ENCODE results near the gene SMTN.
A peak's percentile ranks its signal among the peaks of the same experiment; 100 is the strongest.
"Not testable (repeated sequence)": the region's sequence is repeated elsewhere in the genome, so short reads cannot be mapped to it uniquely, and the experiment has no call there.

SMTN gene

GRCh38 chr22:31073545-31074145, 7.5 kb upstream of the SMTN start:
- H3K36me3 ChIP-seq (ENCODE audit: control insufficient read depth in 4 of 4, insufficient read depth in 4 of 4, low read length in 3 of 4); H3K4me1 ChIP-seq (ENCODE audit: control extremely low read depth in 1 of 4, control insufficient read depth in 4 of 4, insufficient read depth in 4 of 4, low read length in 3 of 4); H3K27me3 ChIP-seq (replicated peaks in 2 of 5; ENCODE audit: control insufficient read depth in 4 of 5, insufficient read depth in 5 of 5, low read length in 4 of 5); H3K27ac ChIP-seq (ENCODE audit: insufficient read depth in 1 of 2, low read depth in 1 of 2, low read length in 2 of 2, poor library complexity in 1 of 2, severe bottlenecking in 2 of 2); H3K9me3 ChIP-seq (ENCODE audit: control extremely low read depth in 1 of 5, control insufficient read depth in 4 of 5, insufficient read depth in 2 of 5, low read depth in 1 of 5, low read length in 4 of 5); POLR2A ChIA-PET; H3K4me3 ChIP-seq (ENCODE audit: control insufficient read depth in 1 of 7, extremely low read depth in 1 of 7, insufficient read depth in 4 of 7, low read depth in 2 of 7, low read length in 6 of 7); DNase-seq: not testable (repeated sequence)
- WGBS (ENCODE audit: insufficient coverage), result 94% methylated on average over 3 of the region's 5 CpGs
- CTCF ChIA-PET, result interaction anchor here (1.0 kb wide), 1 partner anchor 8 kb away, joined by 3 read pairs; the partner anchor contains the start of gene SMTN

DNA sequence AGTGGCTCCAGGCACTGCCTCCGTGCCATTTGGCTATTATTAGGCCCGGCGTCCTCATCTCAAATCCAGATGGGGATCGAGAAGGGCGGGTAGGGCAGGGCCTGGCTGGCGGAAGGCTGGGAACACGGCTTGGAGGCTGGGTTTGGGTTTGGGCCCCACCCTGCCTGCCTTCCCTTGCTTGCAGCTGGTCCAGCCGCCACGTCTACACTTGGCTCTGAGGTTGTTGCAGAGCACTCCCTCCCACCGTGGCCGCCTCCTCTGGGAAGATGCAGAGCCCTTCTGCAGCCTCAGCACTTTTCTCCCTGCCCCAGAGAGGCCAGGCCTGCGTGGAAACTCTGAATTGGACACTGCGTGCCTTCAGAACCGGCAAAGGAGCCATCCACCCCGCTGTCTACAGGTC, 5.2 kb upstream of the SMTN start:
- no peaks in the 10 kb centered on the region for H3K27me3 ChIP-seq (replicated peaks in 2 of 5; ENCODE audit: control insufficient read depth in 4 of 5, insufficient read depth in 5 of 5, low read length in 4 of 5)
- CTCF ChIA-PET, result no interaction called here
- POLR2A ChIA-PET, result interaction anchor here (0.5 kb wide), 1 partner anchor 45 kb away, joined by 4 read pairs; no protein-coding TSS in a partner anchor
- DNase-seq, result no peak
- H3K27ac ChIP-seq (ENCODE audit: insufficient read depth in 1 of 2, low read depth in 1 of 2, low read length in 2 of 2, poor library complexity in 1 of 2, severe bottlenecking in 2 of 2), result no peak overlapping the region
- H3K36me3 ChIP-seq (ENCODE audit: control insufficient read depth in 4 of 4, insufficient read depth in 4 of 4, low read length in 3 of 4), result no peaks in the 10 kb centered on the region
- no peaks in the 10 kb centered on the region for H3K9me3 ChIP-seq (ENCODE audit: control extremely low read depth in 1 of 5, control insufficient read depth in 4 of 5, insufficient read depth in 2 of 5, low read depth in 1 of 5, low read length in 4 of 5)
- peaks cover 2 to 4% (median 4%) of the 10 kb centered on the region in 4 experiments for H3K4me1 ChIP-seq (ENCODE audit: control extremely low read depth in 1 of 4, control insufficient read depth in 4 of 4, insufficient read depth in 4 of 4, low read length in 3 of 4)
- H3K4me3 ChIP-seq (ENCODE audit: control insufficient read depth in 1 of 7, extremely low read depth in 1 of 7, insufficient read depth in 4 of 7, low read depth in 2 of 7, low read length in 6 of 7), result no peak overlapping the region
- WGBS (ENCODE audit: insufficient coverage), result 93% methylated on average over 15 of the region's 15 CpGs

DNA sequence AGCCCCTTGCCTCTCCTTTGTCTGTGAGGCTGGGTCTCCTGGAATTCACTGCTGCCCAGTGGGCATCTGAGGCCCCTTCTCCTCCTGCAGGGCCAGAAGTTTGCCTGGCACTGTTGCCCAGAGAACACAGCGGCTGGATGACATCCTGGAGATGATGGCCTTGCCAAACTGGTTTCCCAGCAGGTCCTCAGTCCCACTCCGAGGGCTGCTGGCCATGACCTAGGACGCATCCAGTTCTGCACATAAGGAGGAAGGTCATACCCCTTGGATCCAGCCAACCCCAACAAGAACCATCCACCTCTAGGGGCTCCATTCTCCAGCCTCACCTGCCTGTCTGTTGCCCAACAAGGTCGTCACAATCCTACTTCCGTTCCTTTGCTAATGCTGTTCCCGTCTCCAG, 3.4 kb upstream of the SMTN start:
- DNase-seq, result no peak
- Histone ChIP-seq H3K4me3 (ENCODE audit: control insufficient read depth in 1 of 7, extremely low read depth in 1 of 7, insufficient read depth in 4 of 7, low read depth in 2 of 7, low read length in 6 of 7) (no peak overlapping the region), H3K9me3 (ENCODE audit: control extremely low read depth in 1 of 5, control insufficient read depth in 4 of 5, insufficient read depth in 2 of 5, low read depth in 1 of 5, low read length in 4 of 5) (no peaks in the 10 kb centered on the region), H3K27ac (ENCODE audit: insufficient read depth in 1 of 2, low read depth in 1 of 2, low read length in 2 of 2, poor library complexity in 1 of 2, severe bottlenecking in 2 of 2) (no peak overlapping the region), H3K27me3 (replicated peaks in 2 of 5; ENCODE audit: control insufficient read depth in 4 of 5, insufficient read depth in 5 of 5, low read length in 4 of 5) (no peaks in the 10 kb centered on the region), H3K4me1 (ENCODE audit: control extremely low read depth in 1 of 4, control insufficient read depth in 4 of 4, insufficient read depth in 4 of 4, low read length in 3 of 4) (peaks cover 2 to 20% (median 18%) of the 10 kb centered on the region in 4 experiments), H3K36me3 (ENCODE audit: control insufficient read depth in 4 of 4, insufficient read depth in 4 of 4, low read length in 3 of 4) (no peaks in the 10 kb centered on the region)
- CTCF ChIA-PET, result no interaction called here
- WGBS (ENCODE audit: insufficient coverage), result 100% methylated on average over 3 of the region's 6 CpGs
- POLR2A ChIA-PET, result no interaction called here

DNA sequence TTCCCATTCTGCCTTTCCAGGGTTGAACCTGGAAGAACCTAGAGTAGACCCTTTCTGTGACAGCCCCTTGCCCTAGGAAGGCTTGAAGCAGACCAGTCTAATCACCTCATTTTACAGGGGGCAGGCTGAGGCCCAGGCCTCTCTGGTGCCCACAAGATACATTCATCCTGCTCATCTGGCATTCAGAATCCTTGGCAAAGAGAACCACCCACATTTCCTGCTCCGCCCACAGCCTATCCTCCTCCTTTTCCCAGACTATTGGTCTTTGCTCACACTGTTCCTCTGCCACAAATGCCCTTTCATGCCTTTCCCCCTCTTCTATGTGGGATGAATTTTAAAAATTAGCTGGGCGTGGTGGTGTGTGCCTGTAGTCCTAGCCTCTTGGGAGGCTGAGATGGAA, 2.7 kb upstream of the SMTN start:
- H3K27me3 ChIP-seq (replicated peaks in 2 of 5; ENCODE audit: control insufficient read depth in 4 of 5, insufficient read depth in 5 of 5, low read length in 4 of 5); H3K4me3 ChIP-seq (ENCODE audit: control insufficient read depth in 1 of 7, extremely low read depth in 1 of 7, insufficient read depth in 4 of 7, low read depth in 2 of 7, low read length in 6 of 7); H3K27ac ChIP-seq (ENCODE audit: insufficient read depth in 1 of 2, low read depth in 1 of 2, low read length in 2 of 2, poor library complexity in 1 of 2, severe bottlenecking in 2 of 2); H3K36me3 ChIP-seq (ENCODE audit: control insufficient read depth in 4 of 4, insufficient read depth in 4 of 4, low read length in 3 of 4); H3K9me3 ChIP-seq (ENCODE audit: control extremely low read depth in 1 of 5, control insufficient read depth in 4 of 5, insufficient read depth in 2 of 5, low read depth in 1 of 5, low read length in 4 of 5); POLR2A ChIA-PET; DNase-seq: not testable (repeated sequence)
- H3K4me1 ChIP-seq (ENCODE audit: control extremely low read depth in 1 of 4, control insufficient read depth in 4 of 4, insufficient read depth in 4 of 4, low read length in 3 of 4), result peaks cover 2 to 27% (median 25%) of the 10 kb centered on the region in 4 experiments
- no CpG with 5 or more reads among the region's 2 CpGs for WGBS (ENCODE audit: insufficient coverage)
- CTCF ChIA-PET, result interaction anchor here (2.2 kb wide), 1 partner anchor 132 kb away, joined by 6 read pairs; no protein-coding TSS in a partner anchor

DNA sequence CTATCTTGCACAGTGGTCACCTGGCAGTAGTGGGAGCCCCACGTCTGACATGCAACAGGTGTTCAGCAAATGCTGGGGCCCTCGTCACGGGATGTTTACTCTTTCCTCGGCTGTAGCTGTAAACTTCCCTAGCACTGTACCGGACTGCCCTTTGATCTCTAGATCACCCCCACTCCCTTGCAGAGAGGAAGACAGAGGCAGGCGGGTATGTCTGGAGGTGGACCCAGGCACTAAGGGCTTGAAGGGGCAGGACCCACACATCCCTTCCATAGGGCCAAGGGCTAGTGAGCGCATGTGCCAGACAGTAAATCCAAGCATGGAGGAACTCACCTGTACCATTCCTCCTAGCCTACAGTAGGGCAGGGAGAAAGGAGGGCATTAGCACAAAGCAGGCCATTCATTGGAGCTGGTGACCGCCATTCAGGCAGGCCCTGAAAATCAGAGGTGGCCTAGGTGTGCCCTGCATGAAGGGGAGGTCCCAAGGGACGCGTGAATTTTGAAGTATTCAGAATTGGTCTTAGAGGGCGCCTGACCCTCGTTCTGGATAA, 1.9 kb upstream of the SMTN start:
- DNase-seq, result no peak
- Histone ChIP-seq H3K9me3 (ENCODE audit: control extremely low read depth in 1 of 5, control insufficient read depth in 4 of 5, insufficient read depth in 2 of 5, low read depth in 1 of 5, low read length in 4 of 5) (no peaks in the 10 kb centered on the region), H3K4me1 (ENCODE audit: control extremely low read depth in 1 of 4, control insufficient read depth in 4 of 4, insufficient read depth in 4 of 4, low read length in 3 of 4) (peaks cover 2 to 35% (median 33%) of the 10 kb centered on the region in 4 experiments), H3K36me3 (ENCODE audit: control insufficient read depth in 4 of 4, insufficient read depth in 4 of 4, low read length in 3 of 4) (no peaks in the 10 kb centered on the region), H3K27me3 (replicated peaks in 2 of 5; ENCODE audit: control insufficient read depth in 4 of 5, insufficient read depth in 5 of 5, low read length in 4 of 5) (no peaks in the 10 kb centered on the region), H3K4me3 (ENCODE audit: control insufficient read depth in 1 of 7, extremely low read depth in 1 of 7, insufficient read depth in 4 of 7, low read depth in 2 of 7, low read length in 6 of 7) (no peak overlapping the region), H3K27ac (ENCODE audit: insufficient read depth in 1 of 2, low read depth in 1 of 2, low read length in 2 of 2, poor library complexity in 1 of 2, severe bottlenecking in 2 of 2) (no peak overlapping the region)
- 95% methylated on average over 11 of the region's 12 CpGs for WGBS (ENCODE audit: insufficient coverage)
- ChIA-PET POLR2A (no interaction called here), CTCF (interaction anchor here (1.0 to 2.2 kb wide), 3 partner anchors 9 to 133 kb away, joined by 3 to 6 read pairs (median 4); no protein-coding TSS in a partner anchor)

DNA sequence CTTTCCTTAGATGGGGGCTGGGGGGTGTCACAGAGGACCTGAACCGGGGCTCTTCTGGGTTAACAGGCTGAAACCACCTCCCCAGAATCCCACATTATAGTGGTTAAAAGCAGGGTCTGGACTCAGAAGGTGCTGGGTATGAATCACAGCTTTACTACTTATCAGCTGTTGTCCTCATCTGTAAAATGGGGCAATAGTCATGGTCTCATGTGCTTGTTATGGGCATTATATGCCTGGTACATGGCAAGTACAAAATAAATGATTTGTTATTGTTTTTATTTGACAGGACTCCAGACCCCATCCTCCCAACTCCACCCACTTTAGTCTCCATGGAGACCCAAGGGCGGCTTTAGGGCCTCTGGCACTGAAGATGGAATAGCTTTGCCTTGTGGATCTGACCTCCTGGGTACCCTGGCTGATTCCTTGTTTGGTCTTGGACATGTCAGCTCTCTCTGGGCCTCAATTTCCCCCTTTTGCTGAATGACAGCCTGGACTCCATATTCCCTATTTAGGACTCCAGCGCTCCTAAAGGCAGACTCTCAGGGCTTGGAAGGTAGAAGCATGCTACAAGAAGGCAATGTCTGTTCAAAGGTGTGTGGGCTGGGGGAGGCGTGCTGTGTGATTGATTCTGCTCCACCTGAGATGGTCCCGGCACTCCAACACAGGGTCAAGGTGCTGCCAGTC, 812 bp upstream of the SMTN start:
- peak overlapping the region; percentile 72 to 79 for H3K27ac ChIP-seq (ENCODE audit: insufficient read depth in 1 of 2, low read depth in 1 of 2, low read length in 2 of 2, poor library complexity in 1 of 2, severe bottlenecking in 2 of 2)
- peak in 2 of 3 donors; percentile 15 to 20 for DNase-seq
- H3K27me3 ChIP-seq (replicated peaks in 2 of 5; ENCODE audit: control insufficient read depth in 4 of 5, insufficient read depth in 5 of 5, low read length in 4 of 5), result no peaks in the 10 kb centered on the region
- POLR2A ChIA-PET, result interaction anchor here (2.3 kb wide), 1 partner anchor 112 kb away, joined by 5 read pairs; the partner anchor contains the start of genes MORC2 and TUG1
- WGBS (ENCODE audit: insufficient coverage), result 15% methylated on average over 2 of the region's 5 CpGs
- no peaks in the 10 kb centered on the region for H3K36me3 ChIP-seq (ENCODE audit: control insufficient read depth in 4 of 4, insufficient read depth in 4 of 4, low read length in 3 of 4)
- no peaks in the 10 kb centered on the region for H3K9me3 ChIP-seq (ENCODE audit: control extremely low read depth in 1 of 5, control insufficient read depth in 4 of 5, insufficient read depth in 2 of 5, low read depth in 1 of 5, low read length in 4 of 5)
- H3K4me3 ChIP-seq (ENCODE audit: control insufficient read depth in 1 of 7, extremely low read depth in 1 of 7, insufficient read depth in 4 of 7, low read depth in 2 of 7, low read length in 6 of 7), result peak overlapping the region; percentile 67 to 88 (median 86)
- CTCF ChIA-PET, result interaction anchor here (0.6 to 6.9 kb wide), 6 partner anchors 8 to 425 kb away, joined by 3 to 48 read pairs (median 4); partner anchors contain the start of gene LIMK2
- peaks cover 2 to 42% (median 39%) of the 10 kb centered on the region in 4 experiments for H3K4me1 ChIP-seq (ENCODE audit: control extremely low read depth in 1 of 4, control insufficient read depth in 4 of 4, insufficient read depth in 4 of 4, low read length in 3 of 4)

Measured in common myeloid progenitor, CD34-positive (primary cell).